ENCODE measurements around the gene EMX1. TPM values are rescaled to one million over a fixed set of nuclear protein-coding genes. Genes with fewer than 3 reads are reported as not detected.

EMX1 gene
- total RNA-seq, 1 donor from 2014 or later: not detected

DNA sequence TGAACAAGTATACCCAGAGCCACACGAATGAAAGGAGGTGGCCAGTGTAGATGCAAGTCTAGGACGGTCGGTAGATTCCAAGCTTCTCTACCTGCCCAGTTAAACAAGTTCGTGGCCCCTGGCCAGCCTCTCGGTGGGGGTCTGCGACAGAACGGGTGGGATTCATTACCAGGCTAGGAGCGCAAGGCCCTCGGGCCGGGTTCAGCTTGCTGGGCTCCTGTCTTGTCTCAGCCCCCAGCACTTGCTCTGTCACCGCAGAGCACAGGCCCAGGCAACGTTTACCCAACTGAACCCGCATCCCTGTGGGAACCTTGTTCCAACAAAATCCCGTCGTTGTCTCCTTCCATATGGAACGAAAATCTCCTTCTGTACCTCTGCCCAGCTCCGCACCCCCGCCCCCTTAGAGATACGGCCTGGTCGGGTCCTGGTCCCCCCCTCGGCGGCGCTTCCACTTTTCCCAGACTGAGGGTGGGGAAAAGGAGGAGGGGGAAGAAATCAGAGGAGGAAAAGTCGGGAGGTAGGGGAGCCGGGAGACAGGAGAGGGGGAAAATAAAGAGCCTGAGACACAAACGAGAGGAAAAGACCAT lies 1.9 kb upstream of the EMX1 start:
- H3K27me3 ChIP-seq (ENCODE audit: low read depth): peaks cover 96% of the 10 kb centered on the region
- DNase-seq: no peak
- no peak overlapping the region for H3K27ac ChIP-seq
- intact Hi-C loops (cut with DNase I): no loop called here
- H3K4me1 ChIP-seq: peaks cover 44% of the 10 kb centered on the region
- no peak for ATAC-seq
- H3K36me3 ChIP-seq: no peaks in the 10 kb centered on the region
- no peaks in the 10 kb centered on the region for H3K9me3 ChIP-seq
- TF ChIP-seq, protein P1, sequence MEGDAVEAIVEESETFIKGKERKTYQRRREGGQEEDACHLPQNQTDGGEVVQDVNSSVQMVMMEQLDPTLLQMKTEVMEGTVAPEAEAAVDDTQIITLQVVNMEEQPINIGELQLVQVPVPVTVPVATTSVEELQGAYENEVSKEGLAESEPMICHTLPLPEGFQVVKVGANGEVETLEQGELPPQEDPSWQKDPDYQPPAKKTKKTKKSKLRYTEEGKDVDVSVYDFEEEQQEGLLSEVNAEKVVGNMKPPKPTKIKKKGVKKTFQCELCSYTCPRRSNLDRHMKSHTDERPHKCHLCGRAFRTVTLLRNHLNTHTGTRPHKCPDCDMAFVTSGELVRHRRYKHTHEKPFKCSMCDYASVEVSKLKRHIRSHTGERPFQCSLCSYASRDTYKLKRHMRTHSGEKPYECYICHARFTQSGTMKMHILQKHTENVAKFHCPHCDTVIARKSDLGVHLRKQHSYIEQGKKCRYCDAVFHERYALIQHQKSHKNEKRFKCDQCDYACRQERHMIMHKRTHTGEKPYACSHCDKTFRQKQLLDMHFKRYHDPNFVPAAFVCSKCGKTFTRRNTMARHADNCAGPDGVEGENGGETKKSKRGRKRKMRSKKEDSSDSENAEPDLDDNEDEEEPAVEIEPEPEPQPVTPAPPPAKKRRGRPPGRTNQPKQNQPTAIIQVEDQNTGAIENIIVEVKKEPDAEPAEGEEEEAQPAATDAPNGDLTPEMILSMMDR (IDR thresholded peaks at IDR 0.05): no peak
- H3K4me3 ChIP-seq: peak overlapping the region; percentile 51

DNA sequence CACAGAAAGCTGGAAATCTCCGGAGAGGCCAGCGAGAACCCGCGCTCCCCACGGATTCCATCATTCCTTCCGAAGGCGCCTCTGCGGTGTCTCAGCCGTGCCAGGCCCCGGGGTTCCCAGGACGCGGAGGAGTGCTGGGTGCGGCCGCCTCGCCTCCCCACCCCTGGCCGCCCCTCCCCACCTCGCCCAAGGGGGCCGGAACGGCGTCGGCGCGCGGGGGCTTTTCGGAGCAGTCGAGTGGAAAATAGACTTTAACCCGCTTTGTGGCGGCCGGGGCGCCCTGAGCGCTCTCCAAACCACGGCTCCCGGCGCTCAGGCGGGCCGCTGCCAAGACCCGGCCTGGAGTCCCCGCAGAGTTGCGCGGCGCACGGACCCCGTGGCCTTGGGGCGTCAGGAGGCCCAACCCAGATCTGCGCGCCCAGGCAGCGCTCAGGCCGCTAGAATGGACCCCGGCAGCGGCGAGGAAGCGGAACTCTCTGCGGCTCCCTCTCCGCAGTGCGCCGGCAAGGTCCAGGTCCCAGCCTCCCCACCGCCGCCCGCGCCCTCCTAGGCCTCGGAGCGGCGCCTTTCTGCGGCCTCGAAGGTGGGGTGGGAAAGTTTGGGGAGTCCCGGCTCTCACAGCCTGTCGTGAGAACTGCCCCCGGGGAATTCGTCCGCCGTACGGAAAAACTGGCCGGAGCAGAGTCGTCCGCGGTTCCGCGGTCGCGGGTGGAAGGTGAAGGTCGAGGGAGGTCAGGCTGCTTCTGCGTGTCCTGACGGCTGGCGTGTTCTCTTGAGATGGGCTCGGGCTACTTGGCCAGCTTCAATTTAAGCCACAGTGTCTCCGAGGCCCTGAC lies 1.2 kb upstream of the EMX1 start:
- Histone ChIP-seq H3K9me3 (no peaks in the 10 kb centered on the region), H3K4me1 (peaks cover 51% of the 10 kb centered on the region), H3K27ac (no peak overlapping the region), H3K27me3 (ENCODE audit: low read depth) (peaks cover 96% of the 10 kb centered on the region), H3K36me3 (no peaks in the 10 kb centered on the region), H3K4me3 (peak overlapping the region; percentile 51)
- ATAC-seq (peak; percentile 81 to 86), DNase-seq (no peak)
- intact Hi-C loops (cut with DNase I): no loop called here
- TF ChIP-seq, protein P1 (IDR thresholded peaks at IDR 0.05): no peak

DNA sequence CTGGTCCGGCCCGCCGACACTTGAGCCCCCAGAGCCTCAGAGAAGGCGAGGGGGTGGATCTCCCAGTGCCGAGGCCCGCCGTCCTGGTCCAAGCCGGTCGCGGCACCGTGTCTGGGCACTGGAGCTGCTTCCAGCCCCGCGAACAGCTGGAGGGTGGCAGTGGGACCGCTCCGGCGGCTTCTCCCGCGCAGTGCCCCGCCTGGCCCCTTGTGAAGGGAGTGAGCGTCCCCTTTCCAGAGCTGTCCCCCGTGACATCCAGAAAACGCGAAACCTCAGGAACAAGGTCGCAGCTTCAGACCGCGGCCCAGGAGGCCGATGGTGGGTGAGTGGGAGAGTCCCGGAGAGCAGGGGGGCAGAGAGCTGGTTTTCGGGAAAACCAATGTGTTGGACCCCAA lies 579 bp upstream of the EMX1 start:
- peak; percentile 27 to 30 for ATAC-seq
- Histone ChIP-seq H3K4me1 (peaks cover 51% of the 10 kb centered on the region), H3K9me3 (no peaks in the 10 kb centered on the region)

DNA sequence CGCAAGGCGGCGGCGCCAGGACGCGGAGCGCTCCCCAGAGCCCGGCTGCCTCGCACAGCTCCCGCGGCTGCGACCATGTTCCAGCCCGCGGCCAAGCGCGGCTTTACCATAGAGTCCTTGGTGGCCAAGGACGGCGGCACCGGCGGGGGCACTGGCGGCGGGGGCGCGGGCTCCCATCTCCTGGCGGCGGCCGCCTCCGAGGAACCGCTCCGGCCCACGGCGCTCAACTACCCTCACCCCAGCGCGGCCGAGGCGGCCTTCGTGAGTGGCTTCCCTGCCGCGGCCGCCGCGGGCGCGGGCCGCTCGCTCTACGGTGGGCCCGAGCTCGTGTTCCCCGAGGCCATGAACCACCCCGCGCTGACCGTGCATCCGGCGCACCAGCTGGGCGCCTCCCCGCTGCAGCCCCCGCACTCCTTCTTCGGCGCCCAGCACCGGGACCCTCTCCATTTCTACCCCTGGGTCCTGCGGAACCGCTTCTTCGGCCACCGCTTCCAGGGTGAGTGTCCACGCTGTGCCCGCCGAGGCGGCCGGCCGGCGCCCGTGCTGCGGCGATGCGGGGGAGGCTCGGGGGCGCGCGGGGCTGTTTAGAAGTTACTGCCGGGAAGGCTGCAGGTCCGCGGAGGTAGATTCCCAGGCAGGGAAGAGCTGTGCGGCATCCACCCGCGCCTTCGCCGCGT lies 696 bp downstream of the EMX1 start:
- H3K4me1 ChIP-seq: peaks cover 51% of the 10 kb centered on the region
- no peak for DNase-seq

More for the DNA sequence above, 579 bp upstream of the EMX1 start:
- H3K27ac ChIP-seq: no peak overlapping the region
- TF ChIP-seq, protein P1 (IDR thresholded peaks at IDR 0.05): no peak
- intact Hi-C loops (cut with DNase I): no loop called here
- DNase-seq: no peak
- H3K27me3 ChIP-seq (ENCODE audit: low read depth): peaks cover 96% of the 10 kb centered on the region
- H3K4me3 ChIP-seq: peak overlapping the region; percentile 51
- H3K36me3 ChIP-seq: no peaks in the 10 kb centered on the region

More for the DNA sequence above, 696 bp downstream of the EMX1 start:
- Histone ChIP-seq H3K27ac (no peak overlapping the region), H3K4me3 (peak overlapping the region; percentile 51), H3K9me3 (no peaks in the 10 kb centered on the region), H3K36me3 (no peaks in the 10 kb centered on the region), H3K27me3 (ENCODE audit: low read depth) (peaks cover 98% of the 10 kb centered on the region)
- no peak for ATAC-seq
- TF ChIP-seq, protein P1 (IDR thresholded peaks at IDR 0.05): no peak
- intact Hi-C loops (cut with DNase I): no loop called here
